Keratinocyte (primary cell): ENCODE results near the gene ADAM15.

Experiments
- EZH2 ChIP-seq: IDR thresholded peaks from one replicate; pipeline ENCODE4 v1.6.1; 2012; ENCODE audit warnings: inconsistent platforms, mild to moderate bottlenecking, low read length, moderate library complexity
- TF ChIP-seq, protein P1 (sequence below), 3 experiments: IDR thresholded peaks in 1 of 3; conservative IDR thresholded peaks in 1 of 3; optimal IDR thresholded peaks in 1 of 3; 2 replicates in 2 of 3; 3 replicates in 1 of 3; pipeline versions ENCODE3 to v1.5.1; 2011; ENCODE audit warnings: low read length in 3 of 3, mild to moderate bottlenecking in 3 of 3, moderate library complexity in 2 of 3, control low read depth in 1 of 3, inconsistent platforms in 1 of 3; ENCODE audit not compliant: insufficient read depth in 2 of 3; ENCODE audit errors: extremely low read depth in 1 of 3

DNA sequence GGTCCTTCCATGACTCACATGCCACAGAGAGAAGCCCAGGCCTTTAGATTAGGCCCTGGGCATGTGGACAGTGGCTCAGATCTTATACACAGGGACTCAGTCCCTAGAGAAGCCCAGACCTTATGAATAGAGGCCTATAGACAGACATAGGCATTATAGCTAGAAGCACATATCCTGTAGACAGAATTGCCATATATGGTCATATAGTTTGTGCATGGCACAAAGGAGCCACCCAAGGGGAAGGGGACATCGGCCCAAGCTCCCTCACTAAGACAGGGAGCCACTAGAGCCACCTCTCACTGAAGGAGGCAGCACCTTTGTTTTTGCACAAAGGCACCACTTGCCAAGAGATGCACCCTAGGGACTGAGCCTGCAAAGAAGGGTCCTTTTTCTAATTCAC, 25.3 kb downstream of the ADAM15 start:
- TF ChIP-seq, protein P1, sequence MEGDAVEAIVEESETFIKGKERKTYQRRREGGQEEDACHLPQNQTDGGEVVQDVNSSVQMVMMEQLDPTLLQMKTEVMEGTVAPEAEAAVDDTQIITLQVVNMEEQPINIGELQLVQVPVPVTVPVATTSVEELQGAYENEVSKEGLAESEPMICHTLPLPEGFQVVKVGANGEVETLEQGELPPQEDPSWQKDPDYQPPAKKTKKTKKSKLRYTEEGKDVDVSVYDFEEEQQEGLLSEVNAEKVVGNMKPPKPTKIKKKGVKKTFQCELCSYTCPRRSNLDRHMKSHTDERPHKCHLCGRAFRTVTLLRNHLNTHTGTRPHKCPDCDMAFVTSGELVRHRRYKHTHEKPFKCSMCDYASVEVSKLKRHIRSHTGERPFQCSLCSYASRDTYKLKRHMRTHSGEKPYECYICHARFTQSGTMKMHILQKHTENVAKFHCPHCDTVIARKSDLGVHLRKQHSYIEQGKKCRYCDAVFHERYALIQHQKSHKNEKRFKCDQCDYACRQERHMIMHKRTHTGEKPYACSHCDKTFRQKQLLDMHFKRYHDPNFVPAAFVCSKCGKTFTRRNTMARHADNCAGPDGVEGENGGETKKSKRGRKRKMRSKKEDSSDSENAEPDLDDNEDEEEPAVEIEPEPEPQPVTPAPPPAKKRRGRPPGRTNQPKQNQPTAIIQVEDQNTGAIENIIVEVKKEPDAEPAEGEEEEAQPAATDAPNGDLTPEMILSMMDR (optimal IDR thresholded peaks at IDR 0.05 in 1 of 3, IDR thresholded peaks at IDR 0.05 in 1 of 3, conservative IDR thresholded peaks at IDR 0.05 in 1 of 3; ENCODE audit: extremely low read depth in 1 of 3, insufficient read depth in 2 of 3, low read length in 3 of 3) = no peak
- TF ChIP-seq EZH2 = no peak
